Esophagus squamous epithelium (tissue), 5 donors: Measurements from ENCODE around the gene PBRM1. TPM values are rescaled to one million over a fixed set of nuclear protein-coding genes. Genes with fewer than 3 reads are reported as not detected.
A peak's percentile ranks its signal among the peaks of the same experiment; 100 is the strongest.

ENCODE experiments used
- DNase-seq: peaks from one replicate; lab custom pipeline; 2025; lab: John Stamatoyannopoulos, UW
- H3K27ac ChIP-seq, 4 donors: fragments of 200-600 bp; sonication (generic); one replicate each; pipeline ENCODE4 v1.5.1; 2016 to 2019; ENCODE audit warnings: mild to moderate bottlenecking in 1 of 4
- H3K27me3 ChIP-seq, 4 donors: fragments of 200-600 bp; sonication (generic); 1 replicate in 3 of 4; 2 replicates in 1 of 4; pipeline versions ENCODE4 v1.5.1 to v1.6.0; 2017 to 2021; ENCODE audit warnings: antibody characterized with exemption in 1 of 4
- H3K36me3 ChIP-seq, 3 donors: fragments of 200-600 bp; sonication (generic); one replicate each; pipeline ENCODE4 v1.5.1; 2016 to 2019
- H3K4me1 ChIP-seq, 3 donors: fragments of 200-600 bp; sonication (generic); one replicate each; pipeline ENCODE4 v1.5.1; 2017 to 2019
- H3K4me3 ChIP-seq, 4 donors: fragments of 200-600 bp; sonication (generic); 1 replicate in 3 of 4; 2 replicates in 1 of 4; pipeline ENCODE4 v1.5.1; 2016 to 2019; ENCODE audit warnings: mild to moderate bottlenecking in 2 of 4, moderate library complexity in 1 of 4
- H3K9me3 ChIP-seq, 3 donors: fragments of 200-600 bp; sonication (generic); one replicate each; pipeline ENCODE4 v1.5.1; 2016 to 2019
- POLR2A ChIP-seq, 4 donors: fragments of 450-650 bp; IDR thresholded peaks; one replicate each; pipeline ENCODE4 v1.6.1; 2017; ENCODE audit warnings: antibody characterized with exemption in 4 of 4, mild to moderate bottlenecking in 4 of 4, moderate library complexity in 3 of 4
- WGBS, 2 donors: methylation state at CpG; one replicate each; pipeline ENCODE4 v1.1.5; 2018; 5-methylcytosine and 5-hydroxymethylcytosine counted together
- intact Hi-C: fragments of 100-400 bp; cut with DNase I; formaldehyde crosslinking; loops from one replicate; pipeline ENCODE4 v1.15.0; 2022
- total RNA-seq, 4 donors: library from RNA; depleted of rRNA; stranded (reverse); fragments of >200 nt; gene quantifications; one replicate each; pipeline ENCODE4 v1.1.0, GENCODE V29; 2016
- TF ChIP-seq, protein P1 (sequence below), 6 experiments: fragments of 450-650 bp in 4 of 6; fragments of 200-600 bp in 2 of 6; sonication (generic) in 2 of 6; IDR thresholded peaks; one replicate each; pipeline ENCODE4 v1.5.1; 2016 to 2019; ENCODE audit warnings: antibody characterized with exemption in 6 of 6, mild to moderate bottlenecking in 4 of 6, moderate library complexity in 4 of 6
- donor health status: DM: yes; HTN: yes; CAD: no.

PBRM1 gene
- total RNA-seq, 4 donors from 2014 or later: 34.0 to 76.4 (median 63.7) TPM

DNA sequence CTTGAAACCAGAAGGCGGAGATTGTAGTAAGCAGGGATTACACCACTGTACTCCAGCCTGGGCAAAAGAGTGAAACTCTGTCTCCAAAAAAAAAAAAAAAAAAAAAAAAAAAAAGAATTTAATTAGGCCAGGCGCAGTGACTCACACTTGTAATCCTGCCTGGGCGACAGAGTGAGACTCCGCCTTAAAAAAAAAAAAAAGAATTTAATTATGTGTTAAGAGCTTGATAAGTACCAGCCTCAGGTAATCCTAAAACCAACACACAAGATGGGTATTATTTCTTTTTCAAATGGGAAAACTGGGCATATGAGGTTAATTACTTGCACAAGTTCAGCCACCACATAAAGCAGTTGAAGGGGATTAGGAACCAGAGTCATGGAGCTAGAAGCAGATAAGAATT lies 49.0 kb downstream of the PBRM1 start:
- TF ChIP-seq POLR2A (IDR thresholded peaks at IDR 0.05): no peak
- TF ChIP-seq, protein P1, sequence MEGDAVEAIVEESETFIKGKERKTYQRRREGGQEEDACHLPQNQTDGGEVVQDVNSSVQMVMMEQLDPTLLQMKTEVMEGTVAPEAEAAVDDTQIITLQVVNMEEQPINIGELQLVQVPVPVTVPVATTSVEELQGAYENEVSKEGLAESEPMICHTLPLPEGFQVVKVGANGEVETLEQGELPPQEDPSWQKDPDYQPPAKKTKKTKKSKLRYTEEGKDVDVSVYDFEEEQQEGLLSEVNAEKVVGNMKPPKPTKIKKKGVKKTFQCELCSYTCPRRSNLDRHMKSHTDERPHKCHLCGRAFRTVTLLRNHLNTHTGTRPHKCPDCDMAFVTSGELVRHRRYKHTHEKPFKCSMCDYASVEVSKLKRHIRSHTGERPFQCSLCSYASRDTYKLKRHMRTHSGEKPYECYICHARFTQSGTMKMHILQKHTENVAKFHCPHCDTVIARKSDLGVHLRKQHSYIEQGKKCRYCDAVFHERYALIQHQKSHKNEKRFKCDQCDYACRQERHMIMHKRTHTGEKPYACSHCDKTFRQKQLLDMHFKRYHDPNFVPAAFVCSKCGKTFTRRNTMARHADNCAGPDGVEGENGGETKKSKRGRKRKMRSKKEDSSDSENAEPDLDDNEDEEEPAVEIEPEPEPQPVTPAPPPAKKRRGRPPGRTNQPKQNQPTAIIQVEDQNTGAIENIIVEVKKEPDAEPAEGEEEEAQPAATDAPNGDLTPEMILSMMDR (IDR thresholded peaks at IDR 0.05): no peak
- no peaks in the 10 kb centered on the region for H3K9me3 ChIP-seq
- 21 to 22% methylated on average over 3 to 4 of the region's 4 CpGs for WGBS, 2 donors
- H3K27ac ChIP-seq: peak overlapping the region in 2 of 4 donors; percentile 53 to 70
- no peak overlapping the region for H3K4me3 ChIP-seq
- intact Hi-C loops: no loop called here
- peaks cover 0 to 14% (median 6%) of the 10 kb centered on the region in 3 donors for H3K4me1 ChIP-seq
- peaks cover 5 to 90% (median 43%) of the 10 kb centered on the region in 3 donors for H3K36me3 ChIP-seq
- H3K27me3 ChIP-seq: no peaks in the 10 kb centered on the region
- DNase-seq: no peak

DNA sequence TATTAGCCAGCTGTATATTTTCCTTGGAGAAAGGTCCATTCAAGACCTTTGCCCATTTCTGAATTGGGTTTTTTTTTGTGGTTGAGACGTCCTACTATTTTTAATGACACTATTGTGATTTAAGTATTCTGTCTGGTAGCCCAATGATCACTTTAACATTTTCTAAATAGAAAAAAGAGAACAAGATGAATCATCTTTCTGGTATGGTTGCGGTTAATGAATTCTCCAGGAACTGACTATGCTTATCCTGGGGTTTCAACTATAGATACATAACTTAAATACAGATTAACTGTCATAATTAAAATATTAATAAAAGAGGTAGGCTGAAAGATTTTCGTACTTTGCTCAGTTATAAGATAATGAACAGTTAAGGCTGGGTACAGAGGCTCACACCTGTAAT lies 51.9 kb downstream of the PBRM1 start:
- Histone ChIP-seq H3K36me3 (peaks cover 0 to 90% (median 20%) of the 10 kb centered on the region in 3 donors), H3K9me3 (no peaks in the 10 kb centered on the region), H3K4me3 (no peak overlapping the region), H3K27me3 (no peaks in the 10 kb centered on the region), H3K4me1 (peaks cover 0 to 14% (median 6%) of the 10 kb centered on the region in 3 donors), H3K27ac (no peak overlapping the region)
- WGBS, 2 donors: 88 to 90% methylated on average over 3 of the region's 3 CpGs
- TF ChIP-seq, protein P1 (IDR thresholded peaks at IDR 0.05): no peak
- no peak for TF ChIP-seq POLR2A (IDR thresholded peaks at IDR 0.05)
- intact Hi-C loops: no loop called here
- DNase-seq: no peak

DNA sequence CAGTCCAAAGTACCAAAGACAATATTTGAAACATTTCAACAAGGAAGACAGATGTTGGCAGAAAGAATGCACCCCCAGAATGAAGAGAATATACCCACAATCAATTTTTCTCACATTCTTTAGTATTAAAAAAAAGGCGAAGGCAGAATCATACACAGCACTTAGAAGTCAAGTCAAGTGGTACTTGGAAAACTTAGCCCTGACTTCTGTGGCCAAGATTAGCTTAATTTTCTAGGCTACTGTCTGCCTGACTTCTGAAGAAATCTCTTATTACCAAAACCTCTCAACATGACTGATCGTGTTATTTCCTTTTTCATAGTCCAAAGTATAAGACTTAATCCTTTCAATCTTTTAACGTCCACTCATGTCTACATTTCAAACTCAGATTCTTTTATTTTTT lies 60.7 kb downstream of the PBRM1 start:
- Histone ChIP-seq H3K36me3 (peaks cover 0 to 97% (median 10%) of the 10 kb centered on the region in 3 donors), H3K9me3 (no peaks in the 10 kb centered on the region), H3K27me3 (no peaks in the 10 kb centered on the region), H3K4me1 (no peaks in the 10 kb centered on the region), H3K27ac (no peak overlapping the region), H3K4me3 (no peak overlapping the region)
- no peak for TF ChIP-seq POLR2A (IDR thresholded peaks at IDR 0.05)
- TF ChIP-seq, protein P1 (IDR thresholded peaks at IDR 0.05): no peak
- DNase-seq: no peak
- intact Hi-C loops: no loop called here
- 73 to 79% methylated on average over 3 of the region's 3 CpGs for WGBS, 2 donors

DNA sequence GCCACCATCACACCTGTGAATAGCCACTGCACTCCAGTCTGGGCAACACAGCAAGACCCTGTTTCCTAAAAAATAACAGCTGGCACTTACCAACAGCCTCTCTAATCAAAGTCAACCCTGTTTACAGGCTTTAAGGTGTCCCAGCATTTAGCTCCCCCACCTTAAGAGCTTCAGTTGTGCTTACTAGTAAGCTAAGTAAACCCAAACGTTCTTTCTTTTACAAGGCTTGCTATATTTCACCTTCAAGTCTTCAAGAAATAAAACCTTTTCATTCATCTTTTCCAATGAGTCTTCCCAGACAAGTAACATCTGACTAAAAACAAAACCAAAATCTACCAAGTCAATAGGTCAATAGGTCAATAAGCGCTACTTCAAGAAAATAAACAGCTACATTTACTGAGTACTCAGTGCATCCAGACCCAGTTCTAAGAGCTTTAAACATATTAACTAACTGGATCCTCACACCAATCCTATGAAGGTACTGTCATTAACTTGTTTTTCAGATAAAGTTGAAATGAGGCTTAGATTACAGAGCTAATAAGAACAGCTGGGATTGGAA lies 62.4 kb downstream of the PBRM1 start:
- intact Hi-C loops: no loop called here
- no peaks in the 10 kb centered on the region for H3K27me3 ChIP-seq
- H3K36me3 ChIP-seq: peaks cover 0 to 97% (median 10%) of the 10 kb centered on the region in 3 donors
- no peaks in the 10 kb centered on the region for H3K9me3 ChIP-seq
- no peak for DNase-seq
- H3K4me1 ChIP-seq: no peaks in the 10 kb centered on the region
- WGBS, 2 donors: 64 to 76% methylated on average over 2 of the region's 2 CpGs
- no peak overlapping the region for H3K27ac ChIP-seq
- no peak overlapping the region for H3K4me3 ChIP-seq
- TF ChIP-seq, protein P1 (IDR thresholded peaks at IDR 0.05): no peak
- no peak for TF ChIP-seq POLR2A (IDR thresholded peaks at IDR 0.05)

DNA sequence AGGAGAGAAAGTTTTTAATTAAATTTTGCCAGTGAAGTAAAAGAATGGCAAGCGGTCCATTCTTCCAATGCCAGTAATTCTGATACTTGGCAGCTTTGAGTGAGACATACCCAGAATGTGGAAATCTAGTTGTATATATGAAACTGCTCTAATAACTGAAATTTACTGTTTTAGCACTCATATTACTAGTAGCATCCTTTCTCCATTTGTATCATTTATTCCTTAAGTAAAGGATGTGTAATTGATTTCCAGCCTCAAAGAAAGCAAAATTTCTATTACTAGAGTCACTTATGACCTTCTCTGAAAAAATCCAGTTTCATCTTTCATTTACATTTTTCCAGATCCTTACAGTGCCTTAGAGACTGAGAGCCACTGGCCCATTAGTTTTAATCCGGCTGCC lies 65.1 kb downstream of the PBRM1 start:
- intact Hi-C loops: no loop called here
- H3K4me1 ChIP-seq: no peaks in the 10 kb centered on the region
- TF ChIP-seq POLR2A (IDR thresholded peaks at IDR 0.05): no peak
- TF ChIP-seq, protein P1 (IDR thresholded peaks at IDR 0.05): no peak
- H3K27ac ChIP-seq: no peak overlapping the region
- no peaks in the 10 kb centered on the region for H3K27me3 ChIP-seq
- no peak overlapping the region for H3K4me3 ChIP-seq
- 85 to 91% methylated on average over 2 of the region's 2 CpGs for WGBS, 2 donors
- H3K36me3 ChIP-seq: peaks cover 4 to 97% (median 20%) of the 10 kb centered on the region in 3 donors
- no peaks in the 10 kb centered on the region for H3K9me3 ChIP-seq
- DNase-seq: no peak
